CD14-positive monocyte (primary cell): Measurements from ENCODE around the gene NAA10. TPM values are rescaled to one million over a fixed set of nuclear protein-coding genes. Genes with fewer than 3 reads are reported as not detected.

ENCODE experiments used
- DNase-seq, 3 donors: peaks; one replicate each; pipeline ENCODE4 v3.0.0-alpha.2; 2011 to 2022
- H2AFZ ChIP-seq: 2 replicates; pipeline ENCODE4 v1.6.0; 2012; ENCODE audit warnings: mild to moderate bottlenecking, low read depth, low read length, inconsistent platforms; ENCODE audit not compliant: insufficient read depth, poor library complexity, severe bottlenecking
- H3K27ac ChIP-seq, 2 donors: 1 replicate in 1 of 2; 2 replicates in 1 of 2; pipeline ENCODE4 v1.5.1; 2012 to 2013; ENCODE audit warnings: low read length in 2 of 2, control low read depth in 1 of 2, inconsistent platforms in 1 of 2, low read depth in 1 of 2, mild to moderate bottlenecking in 1 of 2
- H3K27me3 ChIP-seq, 2 donors: one replicate each; pipeline versions ENCODE4 v1.6.0 to v1.6.1; 2011 to 2013; ENCODE audit warnings: low read length in 2 of 2; ENCODE audit not compliant: control insufficient read depth in 2 of 2, insufficient read depth in 2 of 2
- H3K36me3 ChIP-seq, 2 donors: replicated peaks in 1 of 2; 1 replicate in 1 of 2; 2 replicates in 1 of 2; pipeline versions ENCODE4 v1.5.1 to v1.6.1; 2012 to 2013; ENCODE audit warnings: low read length in 2 of 2, control low read depth in 1 of 2, inconsistent platforms in 1 of 2, mild to moderate bottlenecking in 1 of 2; ENCODE audit not compliant: insufficient read depth in 2 of 2, control insufficient read depth in 1 of 2
- H3K4me1 ChIP-seq, 2 donors: 1 replicate in 1 of 2; 2 replicates in 1 of 2; pipeline versions ENCODE4 v1.5.1 to v1.6.1; 2012 to 2013; ENCODE audit warnings: low read length in 2 of 2, control low read depth in 1 of 2, inconsistent platforms in 1 of 2, mild to moderate bottlenecking in 1 of 2, moderate library complexity in 1 of 2; ENCODE audit not compliant: insufficient read depth in 2 of 2, control insufficient read depth in 1 of 2
- H3K4me2 ChIP-seq: replicated peaks from 2 replicates; pipeline ENCODE3; 2012; ENCODE audit warnings: low read length, moderate library complexity, mild to moderate bottlenecking; ENCODE audit not compliant: poor library complexity, severe bottlenecking; ENCODE audit errors: extremely low read depth
- H3K4me3 ChIP-seq, 3 experiments: fragments of 200-600 bp in 1 of 3; sonication (generic) in 1 of 3; replicated peaks in 1 of 3; 1 replicate in 2 of 3; 2 replicates in 1 of 3; pipeline ENCODE4 v1.5.1; 2011 to 2013; ENCODE audit warnings: low read length in 3 of 3, mild to moderate bottlenecking in 3 of 3, control low read depth in 2 of 3, low read depth in 2 of 3, inconsistent platforms in 1 of 3, moderate library complexity in 1 of 3
- H3K79me2 ChIP-seq: 2 replicates; pipeline ENCODE4 v1.6.0; 2012; ENCODE audit warnings: mild to moderate bottlenecking, control low read depth, inconsistent platforms, low read length, moderate library complexity; ENCODE audit not compliant: insufficient read depth
- H3K9ac ChIP-seq: 2 replicates; pipeline ENCODE4 v1.6.0; 2017; ENCODE audit warnings: low read length, mild to moderate bottlenecking; ENCODE audit not compliant: insufficient read depth, poor library complexity, severe bottlenecking
- H3K9me3 ChIP-seq, 2 donors: replicated peaks in 1 of 2; 1 replicate in 1 of 2; 2 replicates in 1 of 2; pipeline versions ENCODE4 v1.5.1 to v1.6.1; 2012 to 2013; ENCODE audit warnings: low read length in 2 of 2, control low read depth in 1 of 2; ENCODE audit not compliant: control insufficient read depth in 1 of 2, insufficient read depth in 1 of 2
- H4K20me1 ChIP-seq: 2 replicates; pipeline ENCODE4 v1.6.0; 2012; ENCODE audit warnings: mild to moderate bottlenecking, low read length, control low read depth, moderate library complexity; ENCODE audit not compliant: insufficient read depth
- H3K27ac Mint-ChIP-seq, 7 donors: one replicate each; pipeline ENCODE4 v1.8.0; 2020; ENCODE audit warnings: mild to moderate bottlenecking in 7 of 7, mixed read lengths in 7 of 7, moderate library complexity in 6 of 7, inconsistent platforms in 2 of 7
- H3K27me3 Mint-ChIP-seq, 3 donors: one replicate each; pipeline ENCODE4 v1.8.0; 2021 to 2022; ENCODE audit warnings: low read depth in 3 of 3, mild to moderate bottlenecking in 3 of 3, mixed read lengths in 3 of 3, moderate library complexity in 3 of 3, inconsistent platforms in 1 of 3
- H3K36me3 Mint-ChIP-seq, 2 donors: one replicate each; pipeline ENCODE4 v1.8.0; 2020; ENCODE audit warnings: mixed read lengths in 2 of 2, inconsistent platforms in 1 of 2, mild to moderate bottlenecking in 1 of 2
- H3K4me1 Mint-ChIP-seq: one replicate; pipeline ENCODE4 v1.8.0; 2020; ENCODE audit warnings: mild to moderate bottlenecking, mixed read lengths
- H3K4me3 Mint-ChIP-seq, 2 donors: one replicate each; pipeline ENCODE4 v1.8.0; 2020; ENCODE audit warnings: mild to moderate bottlenecking in 2 of 2, mixed read lengths in 2 of 2, moderate library complexity in 1 of 2
- H3K9me3 Mint-ChIP-seq, 7 donors: one replicate each; pipeline ENCODE4 v1.8.0; 2020 to 2022; ENCODE audit warnings: mixed read lengths in 7 of 7, mild to moderate bottlenecking in 6 of 7, moderate library complexity in 6 of 7, inconsistent platforms in 2 of 7
- WGBS: methylation state at CpG from one replicate; pipeline ENCODE4 v1.1.5; 2013; ENCODE audit warnings: missing lambda C conversion rate; ENCODE audit not compliant: insufficient coverage; 5-methylcytosine and 5-hydroxymethylcytosine counted together
- intact Hi-C, 2 donors: fragments of 100-400 bp; cut with micrococcal nuclease; formaldehyde crosslinking; loops; one replicate each; pipeline versions ENCODE4 v1.15.0 to v1.15.1; 2023
- polyA plus RNA-seq, 3 donors: library from polyadenylated mRNA; depleted of rRNA in 1 of 3; unstranded in 2 of 3; stranded (reverse) in 1 of 3; fragments of 300-500 nt in 2 of 3; fragments of >200 nt in 1 of 3; fragmentation: Illumina TruSeq in 2 of 3; gene quantifications; 1 replicate in 2 of 3; 2 replicates in 1 of 3; pipeline ENCODE4 v1.2.3, GENCODE V29; 2012 to 2021
- TF ChIP-seq, protein P1 (sequence below): fragments of 200-600 bp; IDR thresholded peaks from one replicate; pipeline ENCODE4 v1.8.0; 2022; ENCODE audit warnings: antibody characterized with exemption, mild to moderate bottlenecking

Gene NAA10
- polyA plus RNA-seq, 3 donors = 46.7 to 109 (median 47.9) TPM

DNA sequence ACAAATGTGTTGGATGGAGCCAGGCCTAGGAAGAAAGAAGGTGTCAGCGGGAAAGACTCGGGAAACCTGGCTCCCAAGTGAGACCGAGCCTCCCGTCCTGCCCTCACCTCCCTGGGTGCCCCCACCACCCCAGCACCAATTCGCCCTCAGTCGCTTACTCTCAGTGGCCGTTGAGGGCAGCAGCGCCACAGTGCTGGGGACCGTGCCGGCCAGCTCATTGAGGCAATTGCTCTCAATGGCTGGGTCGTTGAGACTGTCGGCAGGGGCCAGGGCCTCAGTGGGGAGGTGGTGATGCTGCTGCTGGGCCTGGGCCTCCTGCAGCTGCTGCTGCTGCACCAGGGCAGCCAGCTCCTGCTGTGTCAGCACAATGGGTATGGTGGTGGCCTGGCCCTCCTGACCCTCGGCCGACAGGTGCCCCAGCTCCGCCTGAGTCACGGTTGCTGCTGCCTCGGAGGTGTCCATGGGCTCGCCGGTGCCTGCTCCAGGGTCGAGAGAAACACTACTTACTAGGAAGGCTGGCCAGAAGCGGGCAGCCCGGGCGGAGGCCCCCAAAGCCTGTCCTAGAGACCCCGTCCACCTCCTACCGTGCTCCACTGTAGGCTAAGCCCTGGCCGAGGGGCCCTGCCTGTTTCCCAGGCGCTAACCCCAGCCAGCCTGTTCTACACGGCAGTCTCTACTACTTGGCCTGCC lies 17.0 kb upstream of the NAA10 start:
- Histone ChIP-seq H2AFZ (no peak overlapping the region), H3K79me2 (peaks cover 6% of the 10 kb centered on the region), H3K9ac (no peak overlapping the region), H3K36me3 (peaks cover 68 to 83% of the 10 kb centered on the region in 2 donors), H3K4me3 (no peak overlapping the region), H3K27ac (no peak overlapping the region), H3K4me1 (peaks cover 5 to 16% of the 10 kb centered on the region in 2 donors), H3K9me3 (no peaks in the 10 kb centered on the region), H3K27me3 (no peaks in the 10 kb centered on the region), H3K4me2 (no peak overlapping the region), H4K20me1 (peaks cover 96% of the 10 kb centered on the region)
- WGBS = 97% methylated on average over 10 of the region's 28 CpGs
- Mint-ChIP-seq H3K27me3 (peaks cover 0 to 6% (median 0%) of the 10 kb centered on the region in 3 donors), H3K9me3 (peaks cover 0 to 5% (median 0%) of the 10 kb centered on the region in 7 donors), H3K4me3 (no peak overlapping the region), H3K36me3 (peaks cover 47 to 83% of the 10 kb centered on the region in 2 donors), H3K27ac (no peak overlapping the region), H3K4me1 (peaks cover 6% of the 10 kb centered on the region)
- TF ChIP-seq, protein P1, sequence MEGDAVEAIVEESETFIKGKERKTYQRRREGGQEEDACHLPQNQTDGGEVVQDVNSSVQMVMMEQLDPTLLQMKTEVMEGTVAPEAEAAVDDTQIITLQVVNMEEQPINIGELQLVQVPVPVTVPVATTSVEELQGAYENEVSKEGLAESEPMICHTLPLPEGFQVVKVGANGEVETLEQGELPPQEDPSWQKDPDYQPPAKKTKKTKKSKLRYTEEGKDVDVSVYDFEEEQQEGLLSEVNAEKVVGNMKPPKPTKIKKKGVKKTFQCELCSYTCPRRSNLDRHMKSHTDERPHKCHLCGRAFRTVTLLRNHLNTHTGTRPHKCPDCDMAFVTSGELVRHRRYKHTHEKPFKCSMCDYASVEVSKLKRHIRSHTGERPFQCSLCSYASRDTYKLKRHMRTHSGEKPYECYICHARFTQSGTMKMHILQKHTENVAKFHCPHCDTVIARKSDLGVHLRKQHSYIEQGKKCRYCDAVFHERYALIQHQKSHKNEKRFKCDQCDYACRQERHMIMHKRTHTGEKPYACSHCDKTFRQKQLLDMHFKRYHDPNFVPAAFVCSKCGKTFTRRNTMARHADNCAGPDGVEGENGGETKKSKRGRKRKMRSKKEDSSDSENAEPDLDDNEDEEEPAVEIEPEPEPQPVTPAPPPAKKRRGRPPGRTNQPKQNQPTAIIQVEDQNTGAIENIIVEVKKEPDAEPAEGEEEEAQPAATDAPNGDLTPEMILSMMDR = no peak
- no peak for DNase-seq
- intact Hi-C loops = loop anchor here (5.0 to 10.0 kb wide), 3 partner anchors 35 to 190 kb away; partner anchors contain the start of gene PLXNB3 (in 2 of the 2)

DNA sequence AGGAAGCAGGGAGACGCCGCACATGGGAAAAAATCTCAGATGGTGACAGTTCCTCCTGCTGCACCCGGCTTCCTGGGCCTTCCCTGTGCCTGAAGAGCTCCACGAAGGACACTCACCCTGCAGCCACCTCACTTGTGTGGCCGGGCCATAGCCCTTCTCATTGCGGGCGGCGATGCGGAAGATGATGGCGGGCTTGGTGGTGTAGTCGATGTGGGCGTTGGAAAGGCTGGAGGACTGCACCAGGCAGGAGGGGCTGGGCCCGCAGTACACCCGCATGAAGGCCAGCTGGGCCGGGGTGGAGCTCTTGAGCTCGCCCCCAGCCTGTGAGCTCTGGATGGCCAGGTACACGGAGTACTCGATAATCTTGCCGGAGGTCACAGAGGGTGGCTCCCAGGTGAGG lies 15.3 kb upstream of the NAA10 start:
- Histone ChIP-seq H3K4me2 (no peak overlapping the region), H3K79me2 (peaks cover 6% of the 10 kb centered on the region), H4K20me1 (peaks cover 84% of the 10 kb centered on the region), H3K9ac (no peak overlapping the region), H3K27me3 (no peaks in the 10 kb centered on the region), H3K4me1 (peaks cover 9 to 28% of the 10 kb centered on the region in 2 donors), H3K36me3 (peaks cover 51 to 66% of the 10 kb centered on the region in 2 donors), H2AFZ (no peak overlapping the region), H3K4me3 (no peak overlapping the region), H3K27ac (no peak overlapping the region), H3K9me3 (no peaks in the 10 kb centered on the region)
- DNase-seq = no peak
- Mint-ChIP-seq H3K27me3 (peaks cover 0 to 5% (median 0%) of the 10 kb centered on the region in 3 donors), H3K36me3 (peaks cover 36 to 66% of the 10 kb centered on the region in 2 donors), H3K4me1 (peaks cover 14% of the 10 kb centered on the region), H3K4me3 (no peak overlapping the region), H3K9me3 (peaks cover 0 to 8% (median 0%) of the 10 kb centered on the region in 7 donors), H3K27ac (no peak overlapping the region)
- TF ChIP-seq, protein P1 = no peak
- intact Hi-C loops = loop anchor here (5.0 to 10.0 kb wide), 3 partner anchors 33 to 188 kb away; partner anchors contain the start of gene PLXNB3 (in 2 of the 2)
- 94% methylated on average over 12 of the region's 19 CpGs for whole genome bisulfite sequencing
